ENCODE measurements around the gene HOXD10. TPM values are rescaled to one million over a fixed set of nuclear protein-coding genes. Genes with fewer than 3 reads are reported as not detected.

The HOXD10 gene
- total and polyA plus RNA-seq, 9 of the 15 experiments (the other 6 are each of a cell fraction or from before 2014, with no cell fraction given), result not detected

GRCh38 chr2:176147210-176147799, 30.7 kb downstream of the HOXD10 start (continued):
- TF ChIP-seq CLOCK (CRISPR knock-in tag; IDR thresholded peaks at IDR 0.05; ENCODE audit: borderline replicate concordance), result no peak
- TF ChIP-seq SIN3B (IDR thresholded peaks at IDR 0.05; ENCODE audit: low read depth), result no peak
- TF ChIP-seq IRF9 (tag; IDR thresholded peaks at IDR 0.05), result no peak

GRCh38 chr2:176147800-176148496, 31.4 kb downstream of the HOXD10 start:
- FAIRE-seq (no peak), ATAC-seq (no peak; the same call in 2 of the 3 replicates), DNase-seq (ENCODE audit: extremely low read depth in 1 of 4, low spot score in 3 of 4) (no peak)
- no TSS peak for BruUV-seq (replicated peaks)
- Histone ChIP-seq H3K36me3 (ENCODE audit: control insufficient read depth, insufficient read depth, low read length) (no peaks in the 10 kb centered on the region), H3K4me3 (no peak overlapping the region), H3K4me2 (ENCODE audit: insufficient read depth, low read length) (no peak overlapping the region), H2AFZ (ENCODE audit: low read depth, low read length) (no peak overlapping the region), H3K4me1 (replicated peaks in 1 of 2; ENCODE audit: control insufficient read depth in 2 of 2, insufficient read depth in 2 of 2, low read length in 2 of 2) (peaks cover 0 to 10% of the 10 kb centered on the region in 2 experiments; a peak in 1 of 5 replicates), H3K79me2 (ENCODE audit: control insufficient read depth, insufficient read depth, low read length) (no peaks in the 10 kb centered on the region), H3K9me3 (replicated peaks; ENCODE audit: control insufficient read depth, insufficient read depth, low read depth, low read length) (no peaks in the 10 kb centered on the region), H4K20me1 (replicated peaks; ENCODE audit: control insufficient read depth, insufficient read depth, low read length) (no peaks in the 10 kb centered on the region; the same call in 1 of the 2 replicates), H3K9me1 (ENCODE audit: control insufficient read depth, insufficient read depth, low read length) (no peaks in the 10 kb centered on the region), H3K27me3 (ENCODE audit: control insufficient read depth in 2 of 2, insufficient read depth in 2 of 2, low read length in 2 of 2) (peaks cover 64 to 67% of the 10 kb centered on the region in 2 experiments), H3K27ac (ENCODE audit: extremely low read depth, low read depth, low read length) (no peak overlapping the region), H3K9ac (ENCODE audit: insufficient read depth in 1 of 2, low read depth in 2 of 2, low read length in 2 of 2) (no peak overlapping the region)
- ChIA-PET CTCF (ENCODE audit: low intra/inter-chr PET ratio) (interaction anchor here (0.6 to 1.0 kb wide), 2 partner anchors 203 to 1611 kb away, joined by 3 read pairs; no protein-coding TSS in a partner anchor), POLR2A (interaction anchor here (0.6 kb wide), 1 partner anchor 575 kb away, joined by 3 read pairs; no protein-coding TSS in a partner anchor)
- 2% methylated on average over 28 of the region's 31 CpGs for WGBS (ENCODE audit: insufficient coverage, low coverage, missing lambda C conversion rate)
- in situ Hi-C loops (cut with MboI) (loop anchor here (25.0 kb wide), 2 partner anchors 664 to 1614 kb away; no protein-coding TSS in a partner anchor), intact Hi-C loops (cut with micrococcal nuclease) (loop anchor here (10.0 kb wide), 2 partner anchors 227 to 1607 kb away; no protein-coding TSS in a partner anchor)
- TF ChIP-seq ETS1 (conservative IDR thresholded peaks at IDR 0.05; ENCODE audit: control insufficient read depth, low read depth, low read length) (no peak), CTBP1 (IDR thresholded peaks at IDR 0.05; ENCODE audit: borderline replicate concordance) (no peak), MTF1 (CRISPR knock-in tag; IDR thresholded peaks at IDR 0.05; ENCODE audit: borderline replicate concordance) (no peak), ASH1L (IDR thresholded peaks at IDR 0.05; ENCODE audit: borderline replicate concordance, low read depth, partially characterized antibody) (no peak), NR2F6 (CRISPR knock-in tag; IDR thresholded peaks at IDR 0.05) (no peak), ZMIZ1 (IDR thresholded peaks at IDR 0.05; ENCODE audit: low read depth in 2 of 2, low read length in 2 of 2) (no peak)
